ENCODE data around the gene SCAMP3.

Gene SCAMP3

DNA sequence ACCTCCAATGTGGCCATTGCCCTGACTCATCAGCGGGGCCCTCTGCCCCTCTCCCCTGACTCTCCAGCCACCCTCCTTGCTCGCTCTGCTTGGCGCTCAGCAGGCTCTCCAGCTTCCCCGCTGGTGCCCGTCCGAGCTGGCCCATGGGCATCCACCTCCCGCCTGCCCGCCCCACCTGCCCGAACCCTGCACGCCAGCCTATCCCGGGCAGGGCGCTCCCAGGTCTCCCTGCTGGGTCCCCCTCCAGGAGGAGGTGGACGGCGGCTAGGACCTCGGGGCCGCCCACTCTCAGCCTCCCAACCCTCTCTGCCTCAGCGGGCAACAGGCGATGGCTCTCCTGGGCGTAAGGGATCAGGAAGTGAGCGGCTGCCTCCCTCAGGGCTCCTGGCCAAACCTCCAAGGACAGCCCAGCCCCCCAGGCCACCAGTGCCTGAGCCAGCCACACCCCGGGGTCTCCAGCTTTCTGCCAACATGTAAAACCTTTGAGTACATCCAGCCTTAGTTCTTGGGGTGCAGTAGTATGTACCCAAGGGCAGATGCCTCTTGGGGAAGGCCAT lies 25.9 kb upstream of the SCAMP3 start:
- H3K4me3 ChIP-seq (ENCODE audit: low read depth in 1 of 2, low read length in 1 of 2): no peak overlapping the region
- no peaks in the 10 kb centered on the region for H3K4me1 ChIP-seq (ENCODE audit: control insufficient read depth in 1 of 2, insufficient read depth in 1 of 2, low read depth in 1 of 2, low read length in 1 of 2)
- no peaks in the 10 kb centered on the region for H3K9me3 ChIP-seq
- no peak for TF ChIP-seq CTCF (IDR thresholded peaks at IDR 0.05)
- no peaks in the 10 kb centered on the region for H3K36me3 ChIP-seq
- H3K27ac ChIP-seq: no peak overlapping the region
- H3K27me3 ChIP-seq: peaks cover 31% of the 10 kb centered on the region

DNA sequence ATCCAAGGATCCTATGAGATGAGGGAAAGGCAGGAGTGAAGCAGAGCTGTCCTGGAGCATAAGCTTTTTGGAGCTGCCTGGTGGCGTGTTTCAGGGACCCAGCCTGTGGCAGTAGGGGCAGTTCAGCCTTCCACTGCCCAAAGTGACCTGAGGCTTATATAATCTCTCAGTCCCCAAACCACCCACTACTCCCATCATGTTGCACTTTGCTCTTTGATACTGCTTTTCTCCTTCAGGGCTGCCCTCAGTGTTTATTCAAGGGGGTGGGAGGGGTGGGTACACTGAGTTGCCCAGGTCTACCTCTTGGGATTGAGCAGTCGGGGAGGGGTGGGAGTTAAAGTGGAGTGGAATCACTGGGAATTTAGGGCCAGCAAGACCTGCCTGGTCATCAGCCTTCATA lies 24.4 kb upstream of the SCAMP3 start:
- Histone ChIP-seq H3K9me3 (no peaks in the 10 kb centered on the region), H3K27ac (no peak overlapping the region), H3K4me3 (ENCODE audit: low read depth in 1 of 2, low read length in 1 of 2) (no peak overlapping the region), H3K4me1 (ENCODE audit: control insufficient read depth in 1 of 2, insufficient read depth in 1 of 2, low read depth in 1 of 2, low read length in 1 of 2) (no peaks in the 10 kb centered on the region), H3K36me3 (no peaks in the 10 kb centered on the region), H3K27me3 (peaks cover 16% of the 10 kb centered on the region)
- TF ChIP-seq CTCF (IDR thresholded peaks at IDR 0.05): no peak

DNA sequence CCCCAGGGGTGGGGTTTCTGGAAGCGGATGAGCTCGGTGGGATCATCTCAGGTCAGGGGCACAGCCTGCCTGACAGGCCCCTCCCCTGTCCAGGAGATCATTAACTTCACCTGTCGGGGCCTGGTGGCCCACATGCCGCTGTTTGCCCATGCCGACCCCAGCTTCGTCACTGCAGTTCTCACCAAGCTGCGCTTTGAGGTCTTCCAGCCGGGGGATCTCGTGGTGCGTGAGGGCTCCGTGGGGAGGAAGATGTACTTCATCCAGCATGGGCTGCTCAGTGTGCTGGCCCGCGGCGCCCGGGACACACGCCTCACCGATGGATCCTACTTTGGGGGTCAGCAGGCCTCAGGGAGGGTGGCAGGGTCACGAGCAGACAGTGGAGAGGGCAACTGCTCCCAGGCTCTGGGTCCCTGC lies 23.5 kb upstream of the SCAMP3 start:
- no peaks in the 10 kb centered on the region for H3K4me1 ChIP-seq (ENCODE audit: control insufficient read depth in 1 of 2, insufficient read depth in 1 of 2, low read depth in 1 of 2, low read length in 1 of 2)
- peaks cover 10% of the 10 kb centered on the region for H3K27me3 ChIP-seq
- no peak overlapping the region for H3K27ac ChIP-seq
- H3K4me3 ChIP-seq (ENCODE audit: low read depth in 1 of 2, low read length in 1 of 2): no peak overlapping the region
- H3K36me3 ChIP-seq: no peaks in the 10 kb centered on the region
- H3K9me3 ChIP-seq: no peaks in the 10 kb centered on the region
- no peak for TF ChIP-seq CTCF (IDR thresholded peaks at IDR 0.05)

DNA sequence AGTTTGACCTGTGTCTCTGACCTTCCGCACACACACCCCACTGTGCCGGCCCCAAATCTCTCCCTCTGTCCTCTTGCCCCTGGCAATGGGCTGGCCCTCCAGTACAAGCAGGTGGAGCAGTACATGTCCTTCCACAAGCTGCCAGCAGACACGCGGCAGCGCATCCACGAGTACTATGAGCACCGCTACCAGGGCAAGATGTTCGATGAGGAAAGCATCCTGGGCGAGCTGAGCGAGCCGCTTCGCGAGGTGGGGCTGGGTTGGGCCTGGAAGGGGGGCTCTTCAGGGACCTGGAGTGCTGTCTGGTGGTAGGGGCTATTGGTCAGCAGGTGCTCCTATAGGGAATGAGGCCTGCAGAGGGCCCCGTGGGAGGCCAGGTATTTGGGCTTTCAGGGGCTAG lies 22.9 kb upstream of the SCAMP3 start:
- no peak for TF ChIP-seq CTCF (IDR thresholded peaks at IDR 0.05)
- H3K4me3 ChIP-seq (ENCODE audit: low read depth in 1 of 2, low read length in 1 of 2): no peak overlapping the region
- H3K27me3 ChIP-seq: peaks cover 4% of the 10 kb centered on the region
- H3K36me3 ChIP-seq: no peaks in the 10 kb centered on the region
- no peak overlapping the region for H3K27ac ChIP-seq
- H3K4me1 ChIP-seq (ENCODE audit: control insufficient read depth in 1 of 2, insufficient read depth in 1 of 2, low read depth in 1 of 2, low read length in 1 of 2): no peaks in the 10 kb centered on the region
- H3K9me3 ChIP-seq: no peaks in the 10 kb centered on the region

GRCh38 chr1:155284476-155284875 lies 22.3 kb upstream of the SCAMP3 start:
- no peak for TF ChIP-seq CTCF (IDR thresholded peaks at IDR 0.05)

More at GRCh38 chr1:155284476-155284875, 22.3 kb upstream of the SCAMP3 start:
- Histone ChIP-seq H3K27ac (no peak overlapping the region), H3K9me3 (no peaks in the 10 kb centered on the region), H3K27me3 (peaks cover 5% of the 10 kb centered on the region), H3K4me3 (ENCODE audit: low read depth in 1 of 2, low read length in 1 of 2) (no peak overlapping the region), H3K36me3 (no peaks in the 10 kb centered on the region), H3K4me1 (ENCODE audit: control insufficient read depth in 1 of 2, insufficient read depth in 1 of 2, low read depth in 1 of 2, low read length in 1 of 2) (no peaks in the 10 kb centered on the region)

Data from neutrophil (primary cell).